Esophagus squamous epithelium (tissue), 5 donors: Measurements from ENCODE around the gene PROCR. TPM values are rescaled to one million over a fixed set of nuclear protein-coding genes. Genes with fewer than 3 reads are reported as not detected.
"Not testable (repeated sequence)": the region's sequence is repeated elsewhere in the genome, so short reads cannot be mapped to it uniquely, and the experiment has no call there.

Experiments used
- DNase-seq: peaks from one replicate; lab custom pipeline; 2025; lab: John Stamatoyannopoulos, UW
- H3K27ac ChIP-seq, 4 donors: fragments of 200-600 bp; sonication (generic); one replicate each; pipeline ENCODE4 v1.5.1; 2016 to 2019; ENCODE audit warnings: mild to moderate bottlenecking in 1 of 4
- H3K27me3 ChIP-seq, 4 donors: fragments of 200-600 bp; sonication (generic); 1 replicate in 3 of 4; 2 replicates in 1 of 4; pipeline versions ENCODE4 v1.5.1 to v1.6.0; 2017 to 2021; ENCODE audit warnings: antibody characterized with exemption in 1 of 4
- H3K36me3 ChIP-seq, 3 donors: fragments of 200-600 bp; sonication (generic); one replicate each; pipeline ENCODE4 v1.5.1; 2016 to 2019
- H3K4me1 ChIP-seq, 3 donors: fragments of 200-600 bp; sonication (generic); one replicate each; pipeline ENCODE4 v1.5.1; 2017 to 2019
- H3K4me3 ChIP-seq, 4 donors: fragments of 200-600 bp; sonication (generic); 1 replicate in 3 of 4; 2 replicates in 1 of 4; pipeline ENCODE4 v1.5.1; 2016 to 2019; ENCODE audit warnings: mild to moderate bottlenecking in 2 of 4, moderate library complexity in 1 of 4
- H3K9me3 ChIP-seq, 3 donors: fragments of 200-600 bp; sonication (generic); one replicate each; pipeline ENCODE4 v1.5.1; 2016 to 2019
- POLR2A ChIP-seq, 4 donors: fragments of 450-650 bp; IDR thresholded peaks; one replicate each; pipeline ENCODE4 v1.6.1; 2017; ENCODE audit warnings: antibody characterized with exemption in 4 of 4, mild to moderate bottlenecking in 4 of 4, moderate library complexity in 3 of 4
- WGBS, 2 donors: methylation state at CpG; one replicate each; pipeline ENCODE4 v1.1.5; 2018; 5-methylcytosine and 5-hydroxymethylcytosine counted together
- intact Hi-C: fragments of 100-400 bp; cut with DNase I; formaldehyde crosslinking; loops from one replicate; pipeline ENCODE4 v1.15.0; 2022
- total RNA-seq, 4 donors: library from RNA; depleted of rRNA; stranded (reverse); fragments of >200 nt; gene quantifications; one replicate each; pipeline ENCODE4 v1.1.0, GENCODE V29; 2016
- TF ChIP-seq, protein P1 (sequence below), 6 experiments: fragments of 450-650 bp in 4 of 6; fragments of 200-600 bp in 2 of 6; sonication (generic) in 2 of 6; IDR thresholded peaks; one replicate each; pipeline ENCODE4 v1.5.1; 2016 to 2019; ENCODE audit warnings: antibody characterized with exemption in 6 of 6, mild to moderate bottlenecking in 4 of 6, moderate library complexity in 4 of 6
- donor health status: DM: yes; HTN: yes; CAD: no.

The PROCR gene
- total RNA-seq, 4 donors from 2014 or later = 2.5 to 19.6 (median 14.6) TPM

DNA sequence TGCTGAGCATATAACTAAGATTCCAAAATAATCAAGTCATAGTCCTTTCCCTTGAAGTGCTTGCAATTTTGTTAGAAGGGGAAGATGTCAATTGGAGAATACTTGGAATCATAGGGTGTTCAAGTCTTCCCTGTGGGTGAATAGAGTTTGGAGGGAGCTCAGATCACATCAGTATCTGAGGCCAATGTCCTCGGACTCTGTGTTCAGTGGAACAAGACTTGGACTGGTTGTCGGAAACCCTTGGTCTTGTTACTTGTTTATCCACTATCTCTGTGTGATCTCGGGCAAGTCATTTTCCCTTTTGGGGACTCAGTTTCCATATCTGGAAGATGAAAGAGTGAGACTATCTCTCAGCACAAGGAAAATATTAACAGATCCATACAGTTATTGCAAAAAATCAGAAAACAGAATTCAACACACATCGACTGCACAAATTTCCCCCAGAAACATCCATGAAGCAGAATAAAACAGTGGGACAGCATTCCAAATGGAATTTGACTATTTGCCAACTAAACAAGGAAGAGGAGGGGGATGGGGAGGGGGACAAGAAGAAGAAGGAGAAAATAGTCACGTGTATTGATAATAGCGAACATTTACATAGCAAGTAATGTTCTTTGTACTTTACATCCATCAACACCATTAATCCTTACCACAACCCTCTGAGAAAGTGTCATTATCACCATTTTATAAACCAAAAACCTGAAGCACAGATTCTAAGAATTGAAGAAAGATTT lies 20.9 kb upstream of the PROCR start:
- TF ChIP-seq, protein P1, sequence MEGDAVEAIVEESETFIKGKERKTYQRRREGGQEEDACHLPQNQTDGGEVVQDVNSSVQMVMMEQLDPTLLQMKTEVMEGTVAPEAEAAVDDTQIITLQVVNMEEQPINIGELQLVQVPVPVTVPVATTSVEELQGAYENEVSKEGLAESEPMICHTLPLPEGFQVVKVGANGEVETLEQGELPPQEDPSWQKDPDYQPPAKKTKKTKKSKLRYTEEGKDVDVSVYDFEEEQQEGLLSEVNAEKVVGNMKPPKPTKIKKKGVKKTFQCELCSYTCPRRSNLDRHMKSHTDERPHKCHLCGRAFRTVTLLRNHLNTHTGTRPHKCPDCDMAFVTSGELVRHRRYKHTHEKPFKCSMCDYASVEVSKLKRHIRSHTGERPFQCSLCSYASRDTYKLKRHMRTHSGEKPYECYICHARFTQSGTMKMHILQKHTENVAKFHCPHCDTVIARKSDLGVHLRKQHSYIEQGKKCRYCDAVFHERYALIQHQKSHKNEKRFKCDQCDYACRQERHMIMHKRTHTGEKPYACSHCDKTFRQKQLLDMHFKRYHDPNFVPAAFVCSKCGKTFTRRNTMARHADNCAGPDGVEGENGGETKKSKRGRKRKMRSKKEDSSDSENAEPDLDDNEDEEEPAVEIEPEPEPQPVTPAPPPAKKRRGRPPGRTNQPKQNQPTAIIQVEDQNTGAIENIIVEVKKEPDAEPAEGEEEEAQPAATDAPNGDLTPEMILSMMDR (IDR thresholded peaks at IDR 0.05) = no peak
- TF ChIP-seq POLR2A (IDR thresholded peaks at IDR 0.05) = no peak
- no peaks in the 10 kb centered on the region for H3K27me3 ChIP-seq
- peaks cover 8 to 25% (median 11%) of the 10 kb centered on the region in 3 donors for H3K4me1 ChIP-seq
- no peaks in the 10 kb centered on the region for H3K9me3 ChIP-seq
- intact Hi-C loops = no loop called here
- no peak for DNase-seq
- WGBS, 2 donors = 70 to 77% methylated on average over 6 of the region's 6 CpGs
- no peaks in the 10 kb centered on the region for H3K36me3 ChIP-seq
- no peak overlapping the region for H3K4me3 ChIP-seq
- peak overlapping the region in 1 of 4 donors; percentile 3 for H3K27ac ChIP-seq

DNA sequence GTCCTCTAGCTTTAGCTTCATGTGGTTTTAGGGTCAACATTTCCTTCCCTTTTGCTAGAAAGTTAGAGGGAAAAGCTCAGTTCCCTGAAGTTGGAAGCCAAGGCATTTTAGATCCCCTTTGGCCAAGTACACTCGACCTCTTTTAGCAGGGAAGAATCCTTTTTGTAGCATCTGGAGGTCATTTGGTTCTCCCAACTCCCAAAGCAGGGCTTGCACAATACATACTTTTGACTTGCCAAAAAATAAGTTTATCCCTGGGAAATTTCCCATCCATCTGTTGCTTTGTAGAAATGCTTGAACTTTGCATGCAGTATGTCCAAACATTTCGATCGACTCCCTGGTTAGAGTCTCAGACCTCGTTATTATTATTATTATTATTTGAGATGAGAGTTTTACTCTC lies 20.1 kb upstream of the PROCR start:
- H3K9me3 ChIP-seq = no peaks in the 10 kb centered on the region
- intact Hi-C loops = no loop called here
- no peaks in the 10 kb centered on the region for H3K36me3 ChIP-seq
- H3K4me1 ChIP-seq = peaks cover 3 to 17% (median 6%) of the 10 kb centered on the region in 3 donors
- TF ChIP-seq, protein P1 (IDR thresholded peaks at IDR 0.05) = no peak
- no peak for TF ChIP-seq POLR2A (IDR thresholded peaks at IDR 0.05)
- peak overlapping the region in 2 of 4 donors; percentile 11 to 49 for H3K27ac ChIP-seq
- DNase-seq = no peak
- 59 to 69% methylated on average over 4 of the region's 4 CpGs for WGBS, 2 donors
- no peak overlapping the region for H3K4me3 ChIP-seq
- no peaks in the 10 kb centered on the region for H3K27me3 ChIP-seq

DNA sequence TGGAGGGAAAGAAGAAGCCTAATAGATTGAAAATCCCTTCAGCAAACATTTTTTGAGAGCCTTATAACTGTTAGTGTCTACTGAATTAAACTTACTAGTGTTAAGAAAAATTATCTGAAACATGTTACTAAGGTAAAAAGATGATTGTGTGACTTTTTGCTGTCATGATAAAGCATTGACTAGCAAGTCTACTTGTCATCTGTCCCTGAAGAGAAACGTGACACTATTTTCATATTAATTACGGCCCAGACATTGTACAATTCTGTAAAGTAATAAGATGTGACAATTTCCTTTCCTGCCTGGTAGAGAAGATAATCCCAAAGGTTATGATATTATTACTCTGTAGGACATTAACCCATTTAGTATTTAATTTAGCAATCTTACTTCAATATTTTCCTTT lies 15.9 kb upstream of the PROCR start:
- Histone ChIP-seq H3K4me1 (peaks cover 0 to 5% (median 0%) of the 10 kb centered on the region in 3 donors), H3K27me3 (no peaks in the 10 kb centered on the region), H3K9me3 (no peaks in the 10 kb centered on the region), H3K36me3 (no peaks in the 10 kb centered on the region), H3K27ac (no peak overlapping the region), H3K4me3 (no peak overlapping the region)
- WGBS, 2 donors = 76 to 86% methylated on average over 2 of the region's 2 CpGs
- no peak for DNase-seq
- intact Hi-C loops = no loop called here
- TF ChIP-seq, protein P1 (IDR thresholded peaks at IDR 0.05) = no peak
- no peak for TF ChIP-seq POLR2A (IDR thresholded peaks at IDR 0.05)

GRCh38 chr20:35156978-35157377 lies 14.9 kb upstream of the PROCR start:
- H3K4me1 ChIP-seq = no peaks in the 10 kb centered on the region
- no peak overlapping the region for H3K4me3 ChIP-seq
- H3K27ac ChIP-seq = no peak overlapping the region
- H3K27me3 ChIP-seq = no peaks in the 10 kb centered on the region
- WGBS, 2 donors = 85 to 88% methylated on average over 5 to 6 of the region's 6 CpGs
- H3K36me3 ChIP-seq = no peaks in the 10 kb centered on the region
- no peaks in the 10 kb centered on the region for H3K9me3 ChIP-seq
- DNase-seq = no peak
- TF ChIP-seq, protein P1 (IDR thresholded peaks at IDR 0.05) = no peak
- TF ChIP-seq POLR2A (IDR thresholded peaks at IDR 0.05) = no peak
- intact Hi-C loops = no loop called here

GRCh38 chr20:35160341-35160740 lies 11.5 kb upstream of the PROCR start:
- H3K9me3 ChIP-seq, DNase-seq, H3K4me1 ChIP-seq, H3K27ac ChIP-seq, H3K4me3 ChIP-seq, H3K27me3 ChIP-seq, intact Hi-C loops, H3K36me3 ChIP-seq: not testable (repeated sequence)
- 84 to 97% methylated on average over 3 to 5 of the region's 5 CpGs for WGBS, 2 donors

DNA sequence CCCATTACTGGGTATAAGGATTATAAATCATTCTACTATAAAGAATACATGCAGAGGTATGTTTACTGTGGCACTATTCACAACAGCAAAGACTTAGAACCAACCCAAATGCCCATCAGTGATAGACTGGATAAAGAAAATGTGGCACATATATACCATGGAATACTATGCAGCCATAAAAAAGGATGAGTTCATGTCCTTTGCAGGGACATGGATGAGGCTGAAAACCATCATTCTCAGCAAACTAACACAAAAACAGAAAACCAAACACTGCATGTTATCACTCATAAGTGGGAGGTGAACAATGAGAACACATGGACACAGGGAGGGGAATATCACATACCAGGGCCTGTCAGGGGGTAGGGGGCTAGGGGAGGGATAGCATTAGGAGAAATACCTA lies 7.3 kb upstream of the PROCR start:
- H3K9me3 ChIP-seq, intact Hi-C loops, H3K36me3 ChIP-seq, H3K4me1 ChIP-seq, H3K4me3 ChIP-seq, H3K27ac ChIP-seq, H3K27me3 ChIP-seq, DNase-seq: not testable (repeated sequence)
